GM12891 (cell line): Measurements from ENCODE around the gene ZNF606.
"Not testable (repeated sequence)": the region's sequence is repeated elsewhere in the genome, so short reads cannot be mapped to it uniquely, and the experiment has no call there.

ENCODE experiments used
- DNase-seq: peaks from one replicate; pipeline ENCODE4 v3.0.0; 2011; ENCODE audit warnings: low spot score; ENCODE audit not compliant: insufficient read length
- FAIRE-seq: peaks from 2 replicates; lab custom pipeline; 2011; peaks lifted over from hg19 to GRCh38; lab: Jason Lieb, UNC
- PAX5 ChIP-seq: IDR thresholded peaks from 2 replicates; pipeline ENCODE4 v1.6.1; 2011; ENCODE audit warnings: low read length, moderate library complexity, mild to moderate bottlenecking; ENCODE audit not compliant: insufficient read depth, severe bottlenecking
- POLR2A ChIP-seq: IDR thresholded peaks from 2 replicates; pipeline ENCODE4 v1.6.1; 2011; ENCODE audit warnings: low read depth, low read length, control low read depth
- POLR2AphosphoS5 ChIP-seq: IDR thresholded peaks from 2 replicates; pipeline ENCODE4 v1.6.1; 2011; ENCODE audit warnings: low read depth, low read length, control low read depth
- POU2F2 ChIP-seq: IDR thresholded peaks from 2 replicates; pipeline ENCODE4 v1.6.1; 2011; ENCODE audit warnings: low read depth, mild to moderate bottlenecking, control low read depth, low read length, moderate library complexity
- SPI1 ChIP-seq: IDR thresholded peaks from 2 replicates; pipeline ENCODE4 v1.6.1; 2011; ENCODE audit warnings: low read depth, low read length, control low read depth
- TAF1 ChIP-seq: IDR thresholded peaks from 2 replicates; pipeline ENCODE4 v1.6.1; 2011; ENCODE audit warnings: low read depth, low read length, control low read depth

Gene ZNF606

GRCh38 chr19:58014141-58014540 lies 11.5 kb upstream of the ZNF606 start:
- no peak for DNase-seq
- no peak for FAIRE-seq
- TF ChIP-seq POU2F2: no peak
- TF ChIP-seq POLR2A: no peak
- no peak for TF ChIP-seq SPI1
- no peak for TF ChIP-seq POLR2AphosphoS5
- TF ChIP-seq TAF1: no peak
- TF ChIP-seq PAX5: no peak

DNA sequence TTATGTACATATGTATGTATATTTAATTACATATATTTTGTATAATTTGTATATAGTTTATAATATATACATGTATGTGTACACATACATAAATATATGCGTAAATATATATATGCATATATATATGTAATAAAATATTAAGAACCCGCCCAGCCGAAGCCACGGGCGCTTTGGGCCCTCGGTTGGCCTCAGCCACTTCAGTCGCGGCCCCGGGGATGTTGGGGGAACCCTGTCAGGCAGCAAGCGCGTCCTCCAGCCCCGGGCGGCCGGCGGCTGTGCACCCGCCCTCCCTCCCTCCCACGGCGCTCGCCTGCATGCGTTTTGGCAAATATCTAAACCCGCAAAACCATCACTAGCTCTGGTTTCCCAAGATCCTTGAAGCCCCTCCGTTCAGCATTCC lies 7.9 kb upstream of the ZNF606 start:
- TF ChIP-seq TAF1: no peak
- TF ChIP-seq POU2F2: no peak
- TF ChIP-seq POLR2AphosphoS5: no peak
- TF ChIP-seq SPI1: no peak
- no peak for TF ChIP-seq PAX5
- TF ChIP-seq POLR2A: no peak
- FAIRE-seq: no peak

GRCh38 chr19:58009666-58010301 lies 7.2 kb upstream of the ZNF606 start:
- TF ChIP-seq TAF1 (0 out of 2 replicates have a peak, but pooled peaks have one; percentile 22), POLR2AphosphoS5 (0 out of 2 replicates have a peak, but pooled peaks have one; percentile 49), POU2F2 (peak; percentile 43; the same call in 1 of the 2 replicates), SPI1 (no peak), PAX5 (no peak), POLR2A (no peak)
- FAIRE-seq: peak; percentile 94
- DNase-seq: peak; percentile 84

More for the DNA sequence above, 7.9 kb upstream of the ZNF606 start:
- DNase-seq: no peak

GRCh38 chr19:58009301-58009665 lies 6.7 kb upstream of the ZNF606 start:
- no peak for TF ChIP-seq POLR2A
- TF ChIP-seq SPI1: no peak
- TF ChIP-seq POU2F2: no peak
- TF ChIP-seq POLR2AphosphoS5: no peak
- TF ChIP-seq PAX5: no peak
- TF ChIP-seq TAF1: no peak
- no peak for FAIRE-seq
- DNase-seq: no peak

- not testable (repeated sequence) for DNase-seq, FAIRE-seq
Measured at GRCh38 chr19:58008877-58009276, 6.3 kb upstream of the ZNF606 start.

DNA sequence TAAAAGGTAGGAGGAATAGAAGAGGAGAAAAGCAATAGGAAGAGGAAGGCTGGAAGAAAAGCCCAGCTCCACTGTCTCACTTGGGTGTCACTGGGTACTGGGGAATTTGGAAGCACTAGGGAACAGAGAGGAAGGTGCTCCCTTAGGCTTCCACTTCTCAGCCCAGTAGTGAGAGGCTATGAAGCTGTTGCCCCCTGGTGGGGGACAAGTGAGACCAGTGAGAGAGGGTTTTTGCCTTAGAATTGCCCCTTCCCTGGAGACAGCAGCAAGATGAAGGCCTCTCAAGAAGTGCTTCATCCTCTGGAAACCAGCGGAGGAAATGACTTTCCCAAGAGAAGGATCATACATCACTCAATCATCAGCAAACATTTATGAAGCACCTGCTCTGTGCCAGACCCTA lies 4.7 kb upstream of the ZNF606 start:
- FAIRE-seq (no peak), DNase-seq (no peak)
- no peak for TF ChIP-seq POLR2A
- TF ChIP-seq PAX5: no peak
- no peak for TF ChIP-seq POLR2AphosphoS5
- TF ChIP-seq POU2F2: no peak
- no peak for TF ChIP-seq TAF1
- TF ChIP-seq SPI1: no peak

DNA sequence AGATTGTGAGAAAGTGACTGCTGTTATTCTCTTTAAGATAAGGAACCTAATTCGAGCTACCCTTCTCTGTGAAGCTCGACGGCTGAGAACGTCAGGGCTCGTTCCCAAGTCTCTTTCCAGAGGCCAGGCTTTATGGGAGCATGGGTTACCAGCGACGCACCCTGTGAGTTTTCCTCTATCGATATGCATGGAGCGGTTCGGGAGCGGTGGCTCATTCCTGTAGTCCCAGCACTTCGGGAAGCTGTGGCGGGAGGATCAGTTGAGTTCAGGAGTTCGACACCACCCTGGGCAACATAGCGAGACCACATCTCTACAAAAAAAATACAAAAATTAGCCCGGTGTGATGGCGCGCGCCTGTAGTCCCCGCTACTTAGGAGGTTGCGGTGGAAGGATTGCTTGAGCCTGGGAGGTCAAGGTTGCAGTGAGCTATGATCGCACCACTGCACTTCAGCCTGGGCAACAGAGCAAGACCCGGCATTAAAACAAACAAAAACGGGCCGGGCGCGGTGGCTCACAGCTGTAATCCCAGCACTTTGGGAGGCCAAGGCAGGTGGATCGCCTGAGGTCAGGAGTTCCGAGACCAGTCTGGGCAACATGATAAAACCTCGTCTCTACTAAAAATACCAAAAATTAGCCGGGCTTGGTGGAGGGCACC lies 681 bp upstream of the ZNF606 start:
- TF ChIP-seq PAX5 (no peak), TAF1 (no peak), POLR2A (no peak), SPI1 (no peak), POU2F2 (no peak), POLR2AphosphoS5 (no peak)
- DNase-seq: no peak
- FAIRE-seq: no peak

DNA sequence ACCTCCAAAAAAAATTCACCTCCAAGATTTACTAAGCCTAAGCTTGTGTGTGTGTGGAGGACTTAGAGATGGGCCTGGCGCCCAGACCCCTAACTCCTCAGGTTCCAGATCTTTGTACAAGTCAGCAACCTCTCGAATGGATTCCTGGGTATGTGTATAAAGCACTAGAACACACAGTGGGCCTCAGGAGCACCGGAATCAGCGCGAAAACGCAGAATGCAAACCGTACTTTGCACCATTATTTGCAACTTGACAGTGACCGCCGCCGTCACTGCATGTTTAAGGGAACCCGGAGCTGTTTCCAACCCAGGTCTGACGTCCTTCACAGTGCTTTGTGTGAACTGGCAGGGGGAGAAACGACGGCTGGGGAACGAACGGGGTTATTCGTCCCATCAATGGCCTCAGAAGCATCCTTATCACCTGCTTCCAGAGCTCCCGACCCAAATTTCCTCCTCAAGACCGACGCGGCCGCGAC lies 688 bp downstream of the ZNF606 start:
- FAIRE-seq: peak; percentile 68
- TF ChIP-seq SPI1 (no peak), POLR2A (no peak), POLR2AphosphoS5 (no peak), PAX5 (no peak), TAF1 (no peak), POU2F2 (no peak)
- peak; percentile 29 for DNase-seq

GRCh38 chr19:58000677-58001076 lies 1.9 kb downstream of the ZNF606 start:
- no peak for FAIRE-seq
- no peak for TF ChIP-seq POLR2A
- no peak for TF ChIP-seq TAF1
- no peak for TF ChIP-seq PAX5
- TF ChIP-seq POLR2AphosphoS5: no peak
- no peak for TF ChIP-seq SPI1
- no peak for TF ChIP-seq POU2F2
- DNase-seq: no peak
